CD4-positive, alpha-beta T cell treated with Interferon alpha-2 for 1 hour (primary cell): ENCODE data around the gene COL1A2.

Experiments
- DNase-seq, 2 donors: peaks; one replicate each; pipeline ENCODE4 v3.0.0-alpha.2; 2020 to 2022

The COL1A2 gene

GRCh38 chr7:94412762-94413322, 18.1 kb downstream of the COL1A2 start:
- no peak for DNase-seq

GRCh38 chr7:94414481-94414880, 19.8 kb downstream of the COL1A2 start:
- DNase-seq = no peak

- no peak for DNase-seq
Observed at GRCh38 chr7:94414980-94415379, 20.3 kb downstream of the COL1A2 start.

- no peak for DNase-seq
Observed at GRCh38 chr7:94417306-94417705, 22.6 kb downstream of the COL1A2 start.

- no peak for DNase-seq
Observed at GRCh38 chr7:94417901-94418300, 23.2 kb downstream of the COL1A2 start.

GRCh38 chr7:94418851-94419250, 24.2 kb downstream of the COL1A2 start:
- DNase-seq = no peak

- no peak for DNase-seq
Observed at GRCh38 chr7:94420328-94420727, 25.6 kb downstream of the COL1A2 start.

GRCh38 chr7:94421681-94422080, 27.0 kb downstream of the COL1A2 start:
- DNase-seq = no peak

- no peak for DNase-seq
Observed at GRCh38 chr7:94422136-94422535, 27.4 kb downstream of the COL1A2 start.

GRCh38 chr7:94422827-94423460, 28.2 kb downstream of the COL1A2 start:
- DNase-seq = no peak

- no peak for DNase-seq
Observed at GRCh38 chr7:94423863-94424735, 29.4 kb downstream of the COL1A2 start.

- DNase-seq = no peak
Observed at GRCh38 chr7:94425546-94425945, 30.9 kb downstream of the COL1A2 start.

- no peak for DNase-seq
Observed at GRCh38 chr7:94426980-94427875, 32.5 kb downstream of the COL1A2 start.

- no peak for DNase-seq
Observed at GRCh38 chr7:94429153-94429552, 34.5 kb downstream of the COL1A2 start.

- DNase-seq = no peak
Observed at GRCh38 chr7:94431176-94431575, 36.5 kb downstream of the COL1A2 start.

GRCh38 chr7:94431619-94432280, 37.1 kb downstream of the COL1A2 start:
- DNase-seq = no peak

- DNase-seq = no peak
Observed at GRCh38 chr7:94432281-94432670, 37.6 kb downstream of the COL1A2 start.

- no peak for DNase-seq
Observed at GRCh38 chr7:94432817-94433216, 38.1 kb downstream of the COL1A2 start.

GRCh38 chr7:94433224-94433623, 38.5 kb downstream of the COL1A2 start:
- no peak for DNase-seq

GRCh38 chr7:94434042-94434441, 39.3 kb downstream of the COL1A2 start:
- DNase-seq = no peak

GRCh38 chr7:94436018-94436604, 41.4 kb downstream of the COL1A2 start:
- peak; percentile 39 to 58 for DNase-seq

- DNase-seq = no peak
Observed at GRCh38 chr7:94436700-94437099, 42.0 kb downstream of the COL1A2 start.
